Neural cell (in vitro differentiated cells): ENCODE measurements around the gene USP10.

ENCODE experiments used
- EP300 ChIP-seq: fragments of 450-650 bp; conservative IDR thresholded peaks from 2 replicates; pipeline ENCODE4 v1.6.1; 2014; ENCODE audit warnings: antibody characterized with exemption, mild to moderate bottlenecking, moderate library complexity; ENCODE audit not compliant: poor library complexity, severe bottlenecking
- EZH2 ChIP-seq: fragments of 200-600, 300-800 bp; shearing (Covaris generic), sonication (generic); IDR thresholded peaks from 2 replicates; pipeline ENCODE4 v1.6.1; 2014; ENCODE audit warnings: antibody characterized with exemption, low read length, borderline replicate concordance, mild to moderate bottlenecking; ENCODE audit not compliant: insufficient read depth, poor library complexity, severe bottlenecking
- POLR2AphosphoS5 ChIP-seq: IDR thresholded peaks from 2 replicates; pipeline ENCODE4 v1.6.1; 2012
- RAD21 ChIP-seq: fragments of 450-650 bp; conservative IDR thresholded peaks from 2 replicates; pipeline ENCODE4 v1.6.1; 2014; ENCODE audit warnings: antibody characterized with exemption, mild to moderate bottlenecking, moderate library complexity
- TF ChIP-seq, protein P1 (sequence below): fragments of 450-650 bp; IDR thresholded peaks from 2 replicates; pipeline ENCODE4 v1.5.1; 2014; ENCODE audit warnings: antibody characterized with exemption, mild to moderate bottlenecking, moderate library complexity; ENCODE audit not compliant: poor library complexity, severe bottlenecking

DNA sequence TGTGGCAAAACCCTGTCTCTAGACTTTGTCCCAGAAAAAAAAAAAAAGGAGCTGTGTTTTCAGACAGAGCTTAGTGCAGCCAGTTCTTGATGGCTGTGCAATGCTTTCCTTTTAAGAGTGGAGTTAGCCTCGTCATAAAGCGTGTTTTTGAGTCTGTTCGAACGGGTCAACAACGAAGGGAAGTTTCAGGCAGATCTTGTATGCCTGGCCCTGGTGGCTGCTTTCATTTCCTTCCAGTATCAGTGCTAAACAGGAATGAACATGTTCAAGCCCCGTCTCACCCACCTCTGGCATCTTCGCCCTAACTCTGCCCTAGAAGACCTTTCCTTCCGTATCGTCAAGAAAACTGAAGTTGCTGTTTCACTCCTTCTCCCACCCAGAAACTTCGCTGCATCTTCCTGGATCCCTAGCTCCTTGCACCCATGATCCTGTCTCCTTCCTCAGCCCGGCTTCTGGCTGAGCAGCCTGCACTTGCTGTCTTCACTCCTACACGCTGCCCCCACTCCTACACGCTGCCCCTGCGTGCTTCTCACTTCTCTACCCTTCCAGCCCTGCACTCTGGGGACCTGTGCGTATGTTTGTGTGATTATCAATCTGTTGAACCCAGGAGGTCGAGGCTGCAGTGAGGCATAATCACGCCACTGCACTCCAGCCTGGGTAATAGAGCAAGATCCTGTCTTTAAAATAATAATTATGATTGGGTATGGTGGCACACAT lies 55.3 kb downstream of the USP10 start:
- no peak for TF ChIP-seq RAD21
- TF ChIP-seq EZH2: no peak
- TF ChIP-seq, protein P1, sequence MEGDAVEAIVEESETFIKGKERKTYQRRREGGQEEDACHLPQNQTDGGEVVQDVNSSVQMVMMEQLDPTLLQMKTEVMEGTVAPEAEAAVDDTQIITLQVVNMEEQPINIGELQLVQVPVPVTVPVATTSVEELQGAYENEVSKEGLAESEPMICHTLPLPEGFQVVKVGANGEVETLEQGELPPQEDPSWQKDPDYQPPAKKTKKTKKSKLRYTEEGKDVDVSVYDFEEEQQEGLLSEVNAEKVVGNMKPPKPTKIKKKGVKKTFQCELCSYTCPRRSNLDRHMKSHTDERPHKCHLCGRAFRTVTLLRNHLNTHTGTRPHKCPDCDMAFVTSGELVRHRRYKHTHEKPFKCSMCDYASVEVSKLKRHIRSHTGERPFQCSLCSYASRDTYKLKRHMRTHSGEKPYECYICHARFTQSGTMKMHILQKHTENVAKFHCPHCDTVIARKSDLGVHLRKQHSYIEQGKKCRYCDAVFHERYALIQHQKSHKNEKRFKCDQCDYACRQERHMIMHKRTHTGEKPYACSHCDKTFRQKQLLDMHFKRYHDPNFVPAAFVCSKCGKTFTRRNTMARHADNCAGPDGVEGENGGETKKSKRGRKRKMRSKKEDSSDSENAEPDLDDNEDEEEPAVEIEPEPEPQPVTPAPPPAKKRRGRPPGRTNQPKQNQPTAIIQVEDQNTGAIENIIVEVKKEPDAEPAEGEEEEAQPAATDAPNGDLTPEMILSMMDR: no peak
- TF ChIP-seq EP300: no peak
- TF ChIP-seq POLR2AphosphoS5: no peak
